Measurements from ENCODE around the gene WDR44. TPM values are rescaled to one million over a fixed set of nuclear protein-coding genes. Genes with fewer than 3 reads are reported as not detected.
"Not testable (repeated sequence)": the region's sequence is repeated elsewhere in the genome, so short reads cannot be mapped to it uniquely, and the experiment has no call there.

Gene WDR44
- total RNA-seq, 1 donor from 2014 or later, result 16.7 TPM

GRCh38 chrX:118484216-118484903 lies 138.5 kb downstream of the WDR44 start:
- Histone ChIP-seq H3K36me3 (no peaks in the 10 kb centered on the region), H3K9me3 (no peaks in the 10 kb centered on the region), H3K27me3 (ENCODE audit: low read depth) (no peaks in the 10 kb centered on the region), H3K4me3 (no peak overlapping the region), H3K4me1 (no peaks in the 10 kb centered on the region), H3K27ac (no peak overlapping the region)
- intact Hi-C loops (cut with DNase I), result no loop called here
- no peak for TF ChIP-seq CTCF (IDR thresholded peaks at IDR 0.05)
- no peak for DNase-seq
- ATAC-seq, result peak; percentile 57 to 95

GRCh38 chrX:118486693-118487092 lies 140.8 kb downstream of the WDR44 start:
- H3K4me3 ChIP-seq; intact Hi-C loops (cut with DNase I); H3K36me3 ChIP-seq; H3K27me3 ChIP-seq (ENCODE audit: low read depth); H3K9me3 ChIP-seq; H3K27ac ChIP-seq; ATAC-seq; DNase-seq; H3K4me1 ChIP-seq: not testable (repeated sequence)

- ATAC-seq, result no peak
- no peaks in the 10 kb centered on the region for H3K4me1 ChIP-seq
- TF ChIP-seq CTCF (IDR thresholded peaks at IDR 0.05), result no peak
- H3K36me3 ChIP-seq, result no peaks in the 10 kb centered on the region
- intact Hi-C loops (cut with DNase I), result no loop called here
- no peak overlapping the region for H3K4me3 ChIP-seq
- H3K9me3 ChIP-seq, result no peaks in the 10 kb centered on the region
- DNase-seq, result no peak
- H3K27me3 ChIP-seq (ENCODE audit: low read depth), result no peaks in the 10 kb centered on the region
- H3K27ac ChIP-seq, result no peak overlapping the region
Observed at GRCh38 chrX:118493016-118493415, 147.1 kb downstream of the WDR44 start.

GRCh38 chrX:118493653-118494297 lies 147.9 kb downstream of the WDR44 start:
- no peak for ATAC-seq

GRCh38 chrX:118495061-118495921 lies 149.4 kb downstream of the WDR44 start, which contains the start of gene DOCK11:
TSS of gene DOCK11 (plus strand) at chrX:118495815. CDS start at chrX:118495972, 157 bp downstream.
- ATAC-seq, result peak; percentile 90 to 97
- intact Hi-C loops (cut with DNase I), result no loop called here

More at GRCh38 chrX:118493653-118494297, 147.9 kb downstream of the WDR44 start:
- Histone ChIP-seq H3K27ac (no peak overlapping the region), H3K27me3 (ENCODE audit: low read depth) (no peaks in the 10 kb centered on the region), H3K4me3 (no peak overlapping the region), H3K9me3 (no peaks in the 10 kb centered on the region), H3K36me3 (no peaks in the 10 kb centered on the region), H3K4me1 (no peaks in the 10 kb centered on the region)
- intact Hi-C loops (cut with DNase I), result no loop called here
- no peak for DNase-seq
- TF ChIP-seq CTCF (IDR thresholded peaks at IDR 0.05), result no peak

More at GRCh38 chrX:118495061-118495921, 149.4 kb downstream of the WDR44 start, which contains the start of gene DOCK11:
- peak within 1 kb of the TSS; percentile 85 for H3K27ac ChIP-seq
- no peaks in the 10 kb centered on the region for H3K4me1 ChIP-seq
- peak; percentile 89 for DNase-seq
- H3K27me3 ChIP-seq (ENCODE audit: low read depth), result no peaks in the 10 kb centered on the region
- no peak for TF ChIP-seq CTCF (IDR thresholded peaks at IDR 0.05)
- no peaks in the 10 kb centered on the region for H3K9me3 ChIP-seq
- H3K4me3 ChIP-seq, result peak within 1 kb of the TSS; percentile 70
- no peaks in the 10 kb centered on the region for H3K36me3 ChIP-seq

Data from lower lobe of right lung (tissue), 2 donors.